HG02678 (cell line): ENCODE measurements around the gene CSTF2.
"Not testable (repeated sequence)": the region's sequence is repeated elsewhere in the genome, so short reads cannot be mapped to it uniquely, and the experiment has no call there.

Experiments used
- ATAC-seq: cut with Tn5 transposase; IDR thresholded peaks from one replicate; pipeline ENCODE4 v1.9.1; 2021; ENCODE audit warnings: mild to moderate bottlenecking, moderate library complexity; ENCODE audit not compliant: unreplicated experiment

The CSTF2 gene, protein sequence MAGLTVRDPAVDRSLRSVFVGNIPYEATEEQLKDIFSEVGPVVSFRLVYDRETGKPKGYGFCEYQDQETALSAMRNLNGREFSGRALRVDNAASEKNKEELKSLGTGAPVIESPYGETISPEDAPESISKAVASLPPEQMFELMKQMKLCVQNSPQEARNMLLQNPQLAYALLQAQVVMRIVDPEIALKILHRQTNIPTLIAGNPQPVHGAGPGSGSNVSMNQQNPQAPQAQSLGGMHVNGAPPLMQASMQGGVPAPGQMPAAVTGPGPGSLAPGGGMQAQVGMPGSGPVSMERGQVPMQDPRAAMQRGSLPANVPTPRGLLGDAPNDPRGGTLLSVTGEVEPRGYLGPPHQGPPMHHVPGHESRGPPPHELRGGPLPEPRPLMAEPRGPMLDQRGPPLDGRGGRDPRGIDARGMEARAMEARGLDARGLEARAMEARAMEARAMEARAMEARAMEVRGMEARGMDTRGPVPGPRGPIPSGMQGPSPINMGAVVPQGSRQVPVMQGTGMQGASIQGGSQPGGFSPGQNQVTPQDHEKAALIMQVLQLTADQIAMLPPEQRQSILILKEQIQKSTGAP

DNA sequence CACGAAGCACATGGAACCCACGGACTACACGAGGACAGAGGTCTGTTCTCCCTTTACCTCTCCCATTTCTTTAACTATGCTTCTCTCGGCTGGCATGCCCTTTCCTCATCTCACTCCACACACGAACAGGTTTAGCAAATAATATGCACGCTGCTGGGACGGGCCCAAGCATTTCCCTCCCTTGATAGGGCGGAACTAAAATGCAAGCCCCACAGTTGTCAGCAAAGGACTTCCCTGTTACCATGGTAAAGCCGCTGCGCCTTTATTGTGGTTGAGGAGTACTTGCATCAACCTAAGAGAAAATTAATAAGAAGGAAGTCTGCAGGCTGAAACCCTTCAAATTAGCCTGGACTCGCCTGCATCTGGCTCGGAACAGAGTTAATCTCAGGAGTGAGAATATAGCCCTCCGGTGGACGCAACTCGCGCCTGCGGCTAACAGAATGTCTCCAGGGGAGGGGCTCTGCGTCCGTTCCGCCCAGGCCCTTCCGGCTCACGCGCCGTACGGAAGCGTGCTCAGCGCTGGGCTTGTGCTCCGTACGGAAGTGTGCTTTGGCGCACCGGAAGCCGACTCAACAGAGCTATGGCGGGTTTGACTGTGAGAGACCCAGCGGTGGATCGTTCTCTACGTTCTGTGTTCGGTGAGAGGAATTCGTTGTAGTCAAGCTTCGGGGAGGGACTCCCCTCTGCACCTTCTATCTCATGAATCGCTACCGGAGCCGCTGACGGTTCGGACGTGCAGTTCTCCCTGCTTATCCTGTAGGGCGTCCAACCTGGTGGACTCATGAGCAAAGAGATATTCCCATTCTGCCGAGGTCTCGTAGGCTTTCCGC, at the start of gene CSTF2:
Gene CSTF2, plus strand, starts transcription at position 555 of the 830 bp plus-strand sequence. Its CDS starts 26 bp downstream, at position 581.
- ATAC-seq: peak; percentile 99

DNA sequence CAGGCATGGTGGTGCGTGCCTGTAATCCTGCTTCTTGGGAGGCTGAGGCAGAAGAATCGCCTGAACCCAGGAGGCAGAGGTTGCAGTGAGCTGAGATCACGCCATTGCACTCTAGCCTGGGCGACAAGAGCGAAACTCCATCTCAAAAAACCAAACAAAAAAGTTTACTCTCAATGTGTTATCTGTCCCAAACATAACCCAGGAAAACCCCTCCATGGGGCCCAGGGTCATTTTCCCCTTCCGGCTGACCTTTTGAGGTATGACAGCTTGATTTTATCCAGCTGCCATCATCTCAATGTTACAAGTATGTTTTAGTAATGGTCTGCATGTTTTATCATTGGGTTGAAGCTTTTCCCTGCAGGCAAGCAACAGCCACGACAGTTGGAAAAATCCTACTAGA, 23.8 kb upstream of the CSTF2 start:
- ATAC-seq: not testable (repeated sequence)

DNA sequence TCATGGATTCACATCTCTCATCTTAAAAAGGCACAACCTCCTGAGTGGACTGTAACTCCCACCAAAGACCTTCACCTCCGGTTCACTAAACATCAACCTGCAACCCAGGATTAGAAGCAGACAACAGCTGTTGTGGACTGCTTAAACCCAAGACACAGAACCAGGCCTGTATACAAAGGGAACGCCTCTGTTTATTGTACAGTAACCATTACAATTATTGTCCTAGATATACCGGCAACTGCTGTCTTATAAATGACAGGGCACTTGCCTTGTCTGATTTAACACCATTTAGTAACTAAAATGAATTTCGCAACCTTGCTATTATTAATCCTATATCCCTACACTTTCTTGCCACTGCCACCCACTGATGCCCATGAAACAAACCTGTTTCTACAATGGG, 22.8 kb upstream of the CSTF2 start:
- no peak for ATAC-seq

DNA sequence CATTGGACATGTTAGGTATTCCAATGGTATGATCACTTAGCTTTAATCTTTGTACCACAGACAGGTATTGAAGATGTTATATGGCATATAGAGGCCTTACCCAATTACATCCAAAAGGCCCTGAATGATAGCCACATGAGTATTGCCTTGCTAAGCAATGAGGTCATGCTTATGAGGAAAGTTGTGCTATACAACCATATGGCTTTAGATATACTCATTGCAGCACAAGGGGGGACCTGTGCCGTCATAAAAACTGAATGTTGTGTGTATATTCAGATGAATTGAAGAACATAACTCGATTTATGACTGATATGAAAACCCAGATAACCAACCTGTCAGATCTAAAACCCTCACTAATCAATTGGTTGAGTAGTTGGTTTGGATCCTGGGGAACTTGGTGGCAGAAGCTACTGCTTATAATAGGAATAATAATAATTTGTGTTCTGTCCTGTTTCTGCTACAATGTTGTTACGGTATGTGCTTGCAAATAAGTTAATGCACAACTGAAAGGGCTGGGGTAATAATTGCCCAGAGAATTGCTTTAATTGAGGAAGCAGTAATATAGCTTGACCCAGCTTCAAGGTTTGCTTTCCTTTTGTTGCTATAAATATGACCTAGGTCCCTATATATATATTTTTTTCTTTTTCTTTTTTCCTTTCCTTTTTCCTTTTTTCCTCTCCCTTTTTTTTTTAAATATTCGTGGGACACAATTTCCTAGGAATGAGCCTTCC, 21.5 kb upstream of the CSTF2 start:
- no peak for ATAC-seq

DNA sequence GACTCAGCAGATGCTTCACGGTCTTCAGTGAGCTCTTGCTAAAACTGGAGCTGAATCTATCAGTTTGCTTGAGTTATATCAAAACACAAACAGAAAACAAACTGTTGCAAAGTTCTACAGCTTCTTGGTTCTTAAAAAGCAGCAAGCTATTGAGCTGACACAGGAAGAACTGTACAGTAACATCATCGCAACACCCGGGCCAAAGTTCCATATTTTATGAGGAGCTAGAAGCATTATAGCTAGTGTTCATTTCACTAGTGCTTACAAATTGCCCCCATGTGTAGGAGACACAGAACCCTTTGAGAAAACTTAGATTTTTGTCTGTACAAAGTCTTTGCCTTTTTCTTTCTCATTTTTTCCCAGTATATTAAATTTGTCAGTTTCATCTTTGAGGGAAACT, 17.3 kb upstream of the CSTF2 start:
- ATAC-seq: no peak

DNA sequence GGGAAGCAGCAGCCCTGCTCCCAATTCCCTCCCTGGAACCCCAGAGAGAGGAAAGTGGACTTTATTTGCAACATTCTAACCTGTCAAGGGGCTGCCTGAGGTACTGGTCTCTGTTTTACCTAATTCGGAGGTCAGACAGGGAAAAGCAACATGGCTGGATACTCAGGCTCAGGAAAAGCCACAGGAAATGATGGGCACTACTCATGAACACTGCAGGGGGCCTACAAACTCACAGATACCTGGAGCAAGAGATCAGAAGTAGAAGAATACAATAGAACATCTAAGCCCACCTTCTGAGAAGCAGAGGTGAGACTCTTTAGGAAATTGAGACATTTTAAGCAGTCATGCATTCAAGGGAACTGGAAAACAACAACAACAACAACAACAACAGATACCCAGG, 15.4 kb upstream of the CSTF2 start:
- no peak for ATAC-seq

DNA sequence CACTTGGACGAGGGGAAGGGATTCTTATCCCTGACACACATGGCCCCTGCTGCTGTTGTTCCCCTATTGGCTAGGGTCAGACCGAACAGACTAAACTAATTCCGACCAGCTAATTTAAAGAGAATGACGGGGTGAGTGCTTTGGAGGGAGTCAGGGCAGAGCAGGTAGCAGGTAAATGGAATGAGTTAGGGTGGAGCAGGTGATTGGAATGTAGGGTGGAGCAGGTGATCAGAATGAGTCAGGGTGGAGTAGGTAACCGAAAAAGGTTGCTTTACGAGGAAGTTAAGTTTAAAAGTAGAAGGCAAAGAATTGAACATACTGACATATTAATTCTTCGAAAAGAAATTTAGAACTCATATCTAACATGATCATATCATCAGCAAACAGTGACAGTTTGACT, 11.9 kb upstream of the CSTF2 start:
- ATAC-seq: not testable (repeated sequence)

DNA sequence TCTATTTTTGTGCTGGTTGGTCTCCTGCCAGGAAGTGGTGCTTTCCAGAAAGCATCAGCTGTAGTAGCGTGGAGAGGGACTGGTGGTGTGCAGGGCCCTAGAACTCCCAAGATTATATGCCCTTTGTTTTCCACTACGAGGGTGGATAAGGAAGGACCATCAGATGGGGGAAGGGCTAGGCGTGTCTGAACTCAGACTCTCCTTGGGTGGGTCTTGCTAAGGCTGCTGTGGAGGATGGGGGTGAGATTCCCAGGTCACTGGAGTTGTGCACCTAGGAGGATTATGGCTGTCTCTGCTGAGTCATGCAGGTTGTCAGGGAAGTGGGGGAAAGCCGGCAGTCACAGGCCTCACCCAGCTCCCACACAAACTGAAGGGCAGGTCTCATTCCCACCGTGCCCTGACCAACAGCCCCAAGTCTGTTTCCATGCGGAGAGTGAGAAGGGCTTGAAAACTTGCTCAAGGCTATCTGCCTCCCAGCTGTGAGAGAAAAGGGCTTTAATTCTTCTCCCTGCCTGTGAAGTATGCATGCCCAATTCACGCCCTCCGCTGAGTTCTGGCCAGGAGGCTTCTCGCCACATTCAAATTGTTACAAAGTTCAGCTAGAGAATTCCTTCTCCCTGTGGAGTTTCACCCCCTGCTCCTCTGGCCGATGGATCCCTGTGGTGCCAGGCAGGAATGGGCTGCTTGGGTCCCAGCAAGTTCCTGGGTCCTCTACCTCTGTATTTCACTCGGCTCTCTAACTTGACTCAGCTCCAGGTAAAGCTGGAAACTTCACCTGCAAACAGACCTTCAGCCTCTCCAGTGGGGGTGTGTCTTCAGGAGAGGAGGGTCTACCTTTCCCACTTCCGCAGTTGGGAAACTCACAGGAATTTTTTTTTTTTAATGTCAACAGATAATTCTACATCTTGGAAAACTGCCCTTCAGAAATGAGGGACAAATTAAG, 7.7 kb upstream of the CSTF2 start:
- ATAC-seq: no peak

DNA sequence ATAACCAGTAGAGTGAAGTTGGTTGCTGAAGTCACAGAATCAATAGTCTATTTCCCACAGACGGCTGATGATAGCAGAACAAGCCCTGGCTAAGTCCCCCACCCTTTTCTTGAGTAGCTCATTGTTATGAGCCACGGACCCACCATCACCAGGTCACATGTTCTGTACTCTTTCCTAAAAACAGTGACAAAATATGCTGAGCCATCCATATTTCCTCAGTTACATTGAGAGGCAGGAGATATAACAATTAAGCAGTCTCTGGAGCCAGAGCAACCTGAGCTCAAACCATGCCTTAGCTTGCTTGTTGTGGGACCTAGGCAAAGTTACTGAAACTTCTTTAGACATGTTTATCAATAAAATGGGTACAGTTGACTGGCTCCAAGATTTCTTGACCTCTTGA, 2.9 kb upstream of the CSTF2 start:
- no peak for ATAC-seq

DNA sequence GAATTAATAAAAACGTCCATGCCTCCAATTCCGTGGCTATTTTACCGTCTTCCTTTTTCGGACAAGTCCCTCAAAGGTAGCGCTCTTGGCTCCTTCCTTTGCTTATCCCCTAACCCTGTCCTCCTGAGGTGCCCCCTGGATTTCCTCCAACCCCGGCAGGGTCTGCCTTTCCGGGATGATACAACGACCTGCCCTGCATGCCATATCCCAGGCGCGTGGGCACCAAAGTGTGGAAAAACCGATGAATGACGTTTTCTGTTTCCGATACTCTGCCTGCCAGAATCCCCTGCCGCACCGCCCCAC, 706 bp upstream of the CSTF2 start:
- ATAC-seq: no peak

DNA sequence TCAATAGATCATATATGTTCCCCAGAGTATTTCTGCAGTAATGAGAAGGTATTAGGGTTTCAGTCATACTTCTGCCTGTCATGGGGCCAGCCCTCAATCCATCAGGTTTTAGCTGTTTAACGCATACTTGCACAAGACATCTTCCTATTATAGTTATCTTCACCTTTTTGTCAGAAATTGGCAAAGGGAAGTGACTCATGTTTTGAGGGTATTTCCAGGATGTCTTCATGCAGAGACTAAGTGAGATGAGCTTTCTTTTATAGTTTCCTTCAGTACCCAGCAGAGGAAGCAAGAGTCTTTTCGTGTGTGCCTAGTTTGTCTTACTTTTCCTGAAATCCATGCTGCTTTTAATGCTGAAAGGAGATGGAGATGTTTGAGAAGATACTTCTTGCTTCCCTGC, 9.5 kb downstream of the CSTF2 start:
- peak; percentile 74 for ATAC-seq

DNA sequence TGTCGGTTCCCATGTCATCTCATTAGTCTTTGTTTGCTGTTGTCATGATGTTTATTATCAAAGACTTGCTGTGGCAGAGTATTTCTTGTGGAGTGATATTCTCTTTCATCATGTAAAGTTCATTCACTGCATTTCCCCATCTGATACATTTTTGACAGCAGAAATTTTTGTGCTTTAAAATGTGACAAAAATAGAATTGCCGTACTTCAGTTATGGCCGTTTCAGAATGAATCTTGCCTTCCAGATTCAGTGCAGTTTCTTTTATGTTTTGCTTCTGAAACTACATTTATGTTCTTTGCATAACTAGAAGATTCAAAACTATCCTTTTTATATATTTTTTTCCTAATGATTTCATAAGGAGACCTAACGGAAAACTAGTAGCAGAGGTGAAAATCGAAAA, 10.0 kb downstream of the CSTF2 start:
- peak; percentile 39 for ATAC-seq

DNA sequence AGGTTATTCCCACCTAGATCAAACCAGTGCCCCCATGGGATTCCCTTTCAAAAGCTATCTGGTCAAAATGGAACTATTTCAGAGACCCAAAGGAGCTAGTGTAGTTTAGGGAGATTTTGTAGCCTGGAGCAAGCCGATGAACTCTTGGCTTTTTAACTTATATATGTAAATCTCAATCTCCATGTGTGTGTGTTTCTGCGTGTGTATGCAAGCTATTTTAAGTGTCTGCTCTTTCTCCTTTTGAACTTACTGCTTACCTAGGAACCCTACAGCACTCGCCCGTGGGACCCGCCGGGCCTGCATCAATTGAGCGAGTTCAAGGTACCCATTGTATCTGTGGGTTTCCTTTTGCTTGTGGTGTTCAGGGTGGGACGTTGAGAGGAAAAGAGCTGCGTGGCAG, 10.4 kb downstream of the CSTF2 start:
- ATAC-seq: peak; percentile 41

DNA sequence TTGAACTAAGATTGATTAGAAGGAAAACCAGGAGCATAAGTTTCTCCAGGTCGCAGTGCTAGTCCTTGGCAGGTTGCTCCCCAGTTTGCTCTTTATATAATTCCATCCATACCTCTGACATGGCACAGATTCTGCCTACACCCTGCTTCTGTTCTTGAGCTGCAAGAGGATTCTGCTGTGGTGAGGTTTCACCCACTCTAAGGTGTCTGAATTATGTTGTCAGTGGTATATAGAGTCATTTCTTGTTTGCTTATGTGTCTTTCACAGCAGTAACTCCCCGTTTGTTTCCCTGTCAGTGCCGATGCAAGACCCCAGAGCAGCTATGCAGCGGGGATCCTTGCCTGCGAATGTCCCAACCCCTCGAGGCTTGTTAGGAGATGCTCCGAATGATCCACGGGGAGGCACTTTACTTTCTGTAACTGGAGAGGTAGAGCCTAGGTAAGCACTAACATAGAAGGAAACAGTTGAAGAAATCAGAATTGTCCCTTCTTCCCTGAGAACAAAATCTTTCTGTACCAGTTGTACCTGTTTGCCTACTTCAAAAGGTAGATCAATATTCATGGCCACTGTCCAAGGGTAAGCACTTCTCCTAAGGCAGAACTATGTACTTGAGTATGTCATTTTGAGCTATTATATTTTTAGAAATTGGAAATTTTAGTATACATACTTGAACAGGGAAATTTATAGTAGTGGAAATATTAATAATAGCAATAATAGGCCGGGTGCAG, 11.2 kb downstream of the CSTF2 start:
- no peak for ATAC-seq

DNA sequence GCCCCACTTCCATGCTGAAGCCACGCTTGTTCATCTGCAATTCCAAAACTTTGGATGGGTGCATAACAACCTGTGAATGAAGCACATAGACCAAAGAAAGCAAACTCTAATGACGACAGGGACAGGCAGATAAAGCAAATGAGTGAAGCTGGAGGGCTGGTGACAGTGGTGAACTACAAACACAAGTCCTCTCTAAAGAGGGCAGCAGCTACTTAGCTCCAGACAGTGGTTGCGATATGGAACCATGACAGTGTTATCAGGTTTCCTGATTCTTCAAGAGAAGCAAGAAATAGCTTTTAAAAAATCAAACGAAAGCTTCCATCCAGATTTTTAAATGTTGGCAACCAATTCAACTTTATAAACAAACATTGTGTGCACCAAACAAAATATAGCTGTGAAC, 30.1 kb downstream of the CSTF2 start:
- no peak for ATAC-seq

DNA sequence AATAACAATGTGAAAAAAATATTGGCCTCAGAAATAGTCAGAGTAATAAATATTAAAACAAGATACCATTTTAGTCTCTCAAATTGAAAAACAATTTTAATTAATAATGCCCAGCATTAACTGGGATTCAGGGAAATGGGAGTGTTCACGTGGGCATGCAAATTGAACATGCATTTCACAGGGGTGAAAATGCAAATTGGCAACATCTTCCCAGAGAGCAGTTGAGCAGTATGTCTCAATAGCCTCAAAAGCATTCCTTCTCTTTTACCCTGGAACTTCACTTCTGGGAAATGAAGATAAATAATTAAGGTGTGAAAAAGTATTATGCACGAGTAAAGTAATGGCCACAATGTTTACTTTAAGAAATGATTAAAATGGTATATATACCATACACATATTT, 32.6 kb downstream of the CSTF2 start:
- no peak for ATAC-seq

DNA sequence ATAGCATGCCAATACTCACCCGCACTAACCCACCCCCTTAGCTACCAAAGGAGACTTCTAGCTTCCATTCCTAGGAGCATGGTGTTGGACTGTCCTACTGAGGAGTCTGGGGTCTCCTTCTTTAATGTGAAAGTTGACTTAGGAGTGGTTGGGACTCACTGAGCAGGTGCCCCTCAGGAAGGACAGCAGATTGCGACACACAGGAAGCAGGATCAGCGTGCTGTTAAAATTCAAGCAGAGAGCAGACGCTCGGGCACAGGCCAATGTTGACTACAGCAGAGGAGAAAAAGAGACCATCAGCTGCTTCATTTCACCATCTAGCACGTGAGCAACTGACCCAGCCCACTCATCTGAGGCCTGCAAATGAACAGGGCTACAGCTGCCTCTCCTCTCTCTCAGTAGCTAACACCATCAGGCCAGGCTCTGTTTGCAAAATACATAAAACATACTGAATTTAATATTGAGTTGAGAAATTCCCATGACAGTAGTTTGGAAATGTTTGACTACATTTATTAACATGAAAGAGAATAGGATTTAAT, 43.2 kb downstream of the CSTF2 start:
- ATAC-seq: no peak

DNA sequence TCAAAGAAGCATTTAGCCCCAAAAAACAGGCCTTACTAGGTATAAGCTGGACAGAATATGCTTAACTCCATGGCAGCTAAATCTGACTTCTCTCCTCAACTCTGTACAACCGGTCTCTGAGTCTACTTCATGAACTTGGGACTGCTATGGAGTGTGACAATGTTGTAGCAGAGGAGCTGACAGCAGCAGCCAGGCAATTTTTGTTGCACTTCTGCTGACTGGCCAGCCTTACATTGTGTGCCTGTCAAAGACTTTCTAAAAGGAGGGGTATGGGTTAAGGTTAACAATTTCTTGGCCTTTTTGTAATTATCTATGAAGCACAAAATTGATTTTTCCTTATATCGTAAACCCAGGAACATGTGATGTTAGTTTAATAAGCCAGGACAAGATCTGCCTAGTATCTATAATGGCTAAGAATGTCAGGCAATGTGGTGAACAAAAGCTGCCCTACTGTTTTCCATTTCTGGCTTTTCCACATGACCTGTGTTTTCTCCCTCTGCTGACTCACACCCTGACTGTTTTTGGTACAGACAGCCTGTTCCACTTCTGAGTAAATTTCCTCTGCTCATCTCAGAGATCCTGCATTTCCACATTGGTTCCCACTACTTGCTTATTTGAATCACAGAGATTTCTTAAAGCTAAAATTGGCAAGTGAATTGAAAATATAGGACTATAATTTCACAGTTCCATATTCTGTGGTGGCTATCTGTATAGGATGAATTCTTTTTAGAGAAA, 44.6 kb downstream of the CSTF2 start:
- ATAC-seq: no peak

DNA sequence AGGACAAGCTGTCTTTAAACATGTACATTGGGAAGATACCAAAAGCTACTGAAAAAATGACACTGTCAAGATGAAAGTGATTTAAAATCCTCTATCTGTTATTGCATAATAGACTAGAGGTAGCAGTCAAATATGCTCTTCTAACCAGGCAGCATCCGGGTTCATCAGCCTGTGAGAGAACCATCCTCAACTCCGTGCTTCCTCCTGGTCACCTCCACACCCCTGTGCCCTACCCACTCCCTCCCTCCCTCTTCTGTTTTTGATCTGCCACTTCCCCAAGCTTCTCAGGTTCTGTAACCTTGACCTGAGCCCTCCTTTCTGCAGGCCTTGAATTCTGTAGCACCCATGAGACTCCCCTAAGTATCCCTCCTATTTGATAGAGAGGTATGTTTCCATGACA, 48.1 kb downstream of the CSTF2 start:
- no peak for ATAC-seq
